GM10248 (cell line): ENCODE data around the gene CASQ2.

ENCODE experiments used
- CTCF ChIA-PET: fragments of 300-600 bp; sonication (Branson Sonifier 250); formaldehyde crosslinking; extraction: SDS; loops from one replicate; lab custom pipeline; 2021; ENCODE audit warnings: antibody characterized with exemption; lab: Yijun Ruan, JAX
- POLR2A ChIA-PET: fragments of 350-650 bp; sonication (Branson Sonifier 250); formaldehyde crosslinking; extraction: SDS; loops from one replicate; lab custom pipeline; 2020; ENCODE audit warnings: antibody characterized with exemption; lab: Yijun Ruan, JAX
- DNase-seq: peaks from one replicate; pipeline ENCODE4 v3.0.0; 2012; ENCODE audit errors: extremely low spot score
- TF ChIP-seq, protein P1 (sequence below): IDR thresholded peaks from 2 replicates; pipeline ENCODE4 v1.5.1; 2012; ENCODE audit warnings: mild to moderate bottlenecking, low read depth; ENCODE audit errors: extremely low read depth, missing control alignments, control extremely low read depth

CASQ2 gene

DNA sequence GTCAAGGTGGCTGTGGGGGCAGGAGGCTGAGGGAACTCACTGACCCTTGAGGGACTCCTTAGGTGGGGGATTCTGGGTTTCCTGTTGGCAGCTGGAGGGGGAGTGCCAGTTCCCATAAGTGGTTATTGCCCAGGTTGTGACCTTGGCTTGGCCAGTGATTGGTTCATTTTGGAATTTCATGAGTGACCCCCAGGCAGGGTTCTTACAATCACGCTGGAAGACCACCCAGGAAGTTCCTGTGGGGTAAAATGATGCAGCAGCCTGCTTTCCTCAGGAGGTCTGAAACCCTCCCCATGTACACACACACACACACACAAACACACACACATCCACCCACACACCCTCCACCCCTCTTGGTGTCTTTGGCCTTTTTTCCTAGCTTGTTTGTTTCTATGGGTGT lies 109.9 kb downstream of the CASQ2 start:
- DNase-seq, result no peak
- CTCF ChIA-PET, result interaction anchor here (0.9 to 6.0 kb wide), 5 partner anchors 11 to 48 kb away, joined by 3 to 28 read pairs (median 4); no protein-coding TSS in a partner anchor
- POLR2A ChIA-PET, result no interaction called here
- TF ChIP-seq, protein P1, sequence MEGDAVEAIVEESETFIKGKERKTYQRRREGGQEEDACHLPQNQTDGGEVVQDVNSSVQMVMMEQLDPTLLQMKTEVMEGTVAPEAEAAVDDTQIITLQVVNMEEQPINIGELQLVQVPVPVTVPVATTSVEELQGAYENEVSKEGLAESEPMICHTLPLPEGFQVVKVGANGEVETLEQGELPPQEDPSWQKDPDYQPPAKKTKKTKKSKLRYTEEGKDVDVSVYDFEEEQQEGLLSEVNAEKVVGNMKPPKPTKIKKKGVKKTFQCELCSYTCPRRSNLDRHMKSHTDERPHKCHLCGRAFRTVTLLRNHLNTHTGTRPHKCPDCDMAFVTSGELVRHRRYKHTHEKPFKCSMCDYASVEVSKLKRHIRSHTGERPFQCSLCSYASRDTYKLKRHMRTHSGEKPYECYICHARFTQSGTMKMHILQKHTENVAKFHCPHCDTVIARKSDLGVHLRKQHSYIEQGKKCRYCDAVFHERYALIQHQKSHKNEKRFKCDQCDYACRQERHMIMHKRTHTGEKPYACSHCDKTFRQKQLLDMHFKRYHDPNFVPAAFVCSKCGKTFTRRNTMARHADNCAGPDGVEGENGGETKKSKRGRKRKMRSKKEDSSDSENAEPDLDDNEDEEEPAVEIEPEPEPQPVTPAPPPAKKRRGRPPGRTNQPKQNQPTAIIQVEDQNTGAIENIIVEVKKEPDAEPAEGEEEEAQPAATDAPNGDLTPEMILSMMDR, result no peak

- no peak for DNase-seq
- ChIA-PET POLR2A (no interaction called here), CTCF (interaction anchor here (1.1 to 2.2 kb wide), 2 partner anchors 12 kb away, joined by 3 to 6 read pairs; no protein-coding TSS in a partner anchor)
- TF ChIP-seq, protein P1, result no peak
These were observed 111.9 kb downstream of the CASQ2 start for GRCh38 chr1:115656461-115657077.

DNA sequence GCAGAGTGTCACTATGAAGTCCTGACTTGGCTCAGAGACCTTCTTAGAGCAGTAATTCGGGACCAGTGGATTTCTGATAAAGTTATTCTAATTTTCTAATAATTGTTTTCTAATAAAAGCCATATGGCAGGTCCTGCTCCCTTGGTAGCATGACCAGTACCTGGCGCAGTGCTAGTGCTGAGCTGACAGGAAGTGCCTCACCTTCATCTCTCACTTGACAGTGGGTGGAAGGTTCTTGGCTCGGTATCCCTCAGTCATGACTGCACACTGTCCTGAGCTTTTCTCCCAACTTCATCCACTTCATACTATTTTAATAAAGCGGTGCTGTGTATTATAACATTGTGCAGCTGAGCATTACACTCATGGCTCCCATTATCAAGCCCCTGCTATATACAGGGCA lies 112.6 kb downstream of the CASQ2 start:
- DNase-seq, result no peak
- TF ChIP-seq, protein P1, result no peak
- CTCF ChIA-PET, result interaction anchor here (1.9 to 2.2 kb wide), 2 partner anchors 13 to 51 kb away, joined by 6 to 8 read pairs; no protein-coding TSS in a partner anchor
- POLR2A ChIA-PET, result no interaction called here

GRCh38 chr1:115655306-115655663 lies 113.2 kb downstream of the CASQ2 start:
- ChIA-PET POLR2A (no interaction called here), CTCF (interaction anchor here (1.9 kb wide), 1 partner anchor 51 kb away, joined by 8 read pairs; no protein-coding TSS in a partner anchor)
- no peak for DNase-seq
- TF ChIP-seq, protein P1, result no peak

DNA sequence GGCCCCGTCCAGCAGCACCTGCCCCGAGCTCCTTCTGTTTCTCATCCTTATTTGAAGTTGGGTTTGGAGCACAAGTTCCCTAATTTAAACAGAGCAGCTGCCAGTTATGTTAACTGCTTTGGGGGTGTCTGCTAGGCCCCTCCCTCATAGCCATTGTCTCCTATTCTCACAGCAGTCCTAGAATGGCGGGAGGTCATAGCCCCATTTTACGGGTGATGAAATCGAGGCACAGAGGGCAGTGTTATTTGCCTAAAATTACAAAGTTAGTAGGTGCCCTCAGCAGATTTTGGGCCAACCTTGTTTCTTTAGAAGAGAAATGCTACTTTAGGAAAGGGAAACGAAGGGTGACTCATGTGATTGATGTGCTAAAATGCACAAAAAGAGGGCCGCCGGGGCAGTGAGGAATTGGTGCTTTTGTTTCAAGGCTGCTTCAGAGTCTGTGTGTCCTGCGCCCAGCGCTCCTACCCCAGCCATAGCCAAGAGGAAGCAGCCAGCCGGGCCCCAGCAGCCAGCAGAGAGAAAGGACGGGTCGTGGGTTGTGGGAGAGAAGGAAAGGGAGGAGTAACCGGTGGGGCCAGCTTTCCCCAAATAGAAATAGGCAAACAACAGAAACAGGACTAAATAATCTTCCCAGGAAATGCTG lies 113.7 kb downstream of the CASQ2 start:
- TF ChIP-seq, protein P1, result no peak
- POLR2A ChIA-PET, result no interaction called here
- CTCF ChIA-PET, result interaction anchor here (1.9 to 2.4 kb wide), 2 partner anchors 8 to 52 kb away, joined by 8 read pairs; no protein-coding TSS in a partner anchor
- no peak for DNase-seq

- TF ChIP-seq, protein P1, result no peak
- ChIA-PET CTCF (interaction anchor here (1.9 to 2.4 kb wide), 2 partner anchors 9 to 52 kb away, joined by 8 read pairs; no protein-coding TSS in a partner anchor), POLR2A (no interaction called here)
- DNase-seq, result no peak
These were observed 114.4 kb downstream of the CASQ2 start for GRCh38 chr1:115654125-115654524.
